NCI-H1694 treated with DMSO at 0.1 percent for 48 hours (cell line): ENCODE results near the gene CSTF3.

Experiments
- DNase-seq: peaks from one replicate; lab custom pipeline; 2025; lab: John Stamatoyannopoulos, UW

Gene CSTF3

GRCh38 chr11:33040862-33041453, 120.3 kb downstream of the CSTF3 start:
- no peak for DNase-seq

- DNase-seq: peak; percentile 50
Observed at GRCh38 chr11:33040033-33040861, 121.0 kb downstream of the CSTF3 start.

- peak; percentile 96 for DNase-seq
Observed at GRCh38 chr11:33039274-33040032, 121.8 kb downstream of the CSTF3 start, which contains the start of gene TCP11L1. Gene TCP11L1 (plus strand): TSS chr11:33039572. CDS start chr11:33043774, 4,202 bp downstream.

GRCh38 chr11:33035011-33035410, 126.3 kb downstream of the CSTF3 start:
- no peak for DNase-seq
